ENCODE results near the gene PTGIR.
A peak's percentile ranks its signal among the peaks of the same experiment; 100 is the strongest.

PTGIR gene, protein sequence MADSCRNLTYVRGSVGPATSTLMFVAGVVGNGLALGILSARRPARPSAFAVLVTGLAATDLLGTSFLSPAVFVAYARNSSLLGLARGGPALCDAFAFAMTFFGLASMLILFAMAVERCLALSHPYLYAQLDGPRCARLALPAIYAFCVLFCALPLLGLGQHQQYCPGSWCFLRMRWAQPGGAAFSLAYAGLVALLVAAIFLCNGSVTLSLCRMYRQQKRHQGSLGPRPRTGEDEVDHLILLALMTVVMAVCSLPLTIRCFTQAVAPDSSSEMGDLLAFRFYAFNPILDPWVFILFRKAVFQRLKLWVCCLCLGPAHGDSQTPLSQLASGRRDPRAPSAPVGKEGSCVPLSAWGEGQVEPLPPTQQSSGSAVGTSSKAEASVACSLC

DNA sequence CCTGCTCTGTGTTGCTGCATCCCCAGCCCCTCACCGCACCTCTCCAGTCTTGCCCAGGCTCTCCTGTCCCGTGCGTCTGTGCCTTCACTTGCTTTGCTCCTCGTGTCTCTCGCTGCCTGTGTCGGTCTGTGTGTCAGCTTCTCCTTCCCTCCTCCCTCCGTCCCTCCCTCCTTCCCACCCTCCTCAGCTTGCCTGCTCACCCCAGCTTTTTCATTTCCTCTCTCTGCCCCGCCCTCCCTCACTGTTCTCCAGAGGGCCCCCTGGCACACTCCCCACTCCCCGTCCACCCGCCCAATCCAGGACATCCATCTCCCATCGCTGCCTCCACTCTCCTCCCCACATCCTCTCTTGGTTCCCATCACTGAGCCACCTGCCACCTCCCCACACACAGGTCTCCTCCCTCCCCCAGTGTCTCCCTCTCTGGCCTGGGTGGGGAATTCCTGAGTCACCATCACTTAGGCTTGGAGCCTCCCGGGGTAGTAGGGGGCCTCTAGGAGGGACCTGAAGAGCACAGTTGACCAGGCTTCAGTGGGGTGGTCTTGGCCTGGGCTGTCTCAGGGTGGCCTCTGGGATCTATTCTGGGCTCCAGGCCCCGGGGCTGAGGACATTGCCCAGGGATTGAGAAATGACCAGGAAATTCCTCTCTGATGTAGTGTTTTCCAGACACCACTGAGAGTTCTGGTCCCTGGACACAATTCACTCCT, at the start of gene PTGIR:
Gene PTGIR, minus strand, starts transcription at position 132 of the 704 bp plus-strand sequence. CDS start 864 bp downstream, outside the sequence.
- DNase-seq (ENCODE audit: insufficient read length, low spot score) (no peak), FAIRE-seq (no peak)
- TF ChIP-seq, protein P1, sequence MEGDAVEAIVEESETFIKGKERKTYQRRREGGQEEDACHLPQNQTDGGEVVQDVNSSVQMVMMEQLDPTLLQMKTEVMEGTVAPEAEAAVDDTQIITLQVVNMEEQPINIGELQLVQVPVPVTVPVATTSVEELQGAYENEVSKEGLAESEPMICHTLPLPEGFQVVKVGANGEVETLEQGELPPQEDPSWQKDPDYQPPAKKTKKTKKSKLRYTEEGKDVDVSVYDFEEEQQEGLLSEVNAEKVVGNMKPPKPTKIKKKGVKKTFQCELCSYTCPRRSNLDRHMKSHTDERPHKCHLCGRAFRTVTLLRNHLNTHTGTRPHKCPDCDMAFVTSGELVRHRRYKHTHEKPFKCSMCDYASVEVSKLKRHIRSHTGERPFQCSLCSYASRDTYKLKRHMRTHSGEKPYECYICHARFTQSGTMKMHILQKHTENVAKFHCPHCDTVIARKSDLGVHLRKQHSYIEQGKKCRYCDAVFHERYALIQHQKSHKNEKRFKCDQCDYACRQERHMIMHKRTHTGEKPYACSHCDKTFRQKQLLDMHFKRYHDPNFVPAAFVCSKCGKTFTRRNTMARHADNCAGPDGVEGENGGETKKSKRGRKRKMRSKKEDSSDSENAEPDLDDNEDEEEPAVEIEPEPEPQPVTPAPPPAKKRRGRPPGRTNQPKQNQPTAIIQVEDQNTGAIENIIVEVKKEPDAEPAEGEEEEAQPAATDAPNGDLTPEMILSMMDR (IDR thresholded peaks at IDR 0.05; ENCODE audit: insufficient read depth, missing control alignments) = no peak

DNA sequence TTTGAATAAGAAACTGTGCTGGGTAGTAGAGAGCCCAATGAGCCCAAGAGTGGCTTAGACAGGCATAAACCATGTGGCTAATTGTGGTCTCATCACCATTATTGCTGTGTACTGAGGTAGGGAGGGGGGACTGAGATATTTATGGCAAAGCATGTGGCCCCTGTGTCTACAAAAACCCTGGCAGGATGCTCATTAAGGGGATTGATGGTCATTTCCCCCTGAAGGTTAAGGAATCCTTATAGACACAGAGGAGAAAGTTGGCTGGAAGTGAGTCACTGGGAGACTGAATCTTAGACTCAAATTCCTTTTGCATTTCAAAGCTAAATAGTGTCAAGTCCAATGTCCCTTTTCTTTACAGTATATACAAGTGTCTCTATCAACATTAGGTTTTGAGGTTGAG, 45.9 kb upstream of the PTGIR start:
- FAIRE-seq (no peak), DNase-seq (ENCODE audit: insufficient read length, low spot score) (no peak)
- TF ChIP-seq, protein P1 (IDR thresholded peaks at IDR 0.05; ENCODE audit: insufficient read depth, missing control alignments) = no peak

DNA sequence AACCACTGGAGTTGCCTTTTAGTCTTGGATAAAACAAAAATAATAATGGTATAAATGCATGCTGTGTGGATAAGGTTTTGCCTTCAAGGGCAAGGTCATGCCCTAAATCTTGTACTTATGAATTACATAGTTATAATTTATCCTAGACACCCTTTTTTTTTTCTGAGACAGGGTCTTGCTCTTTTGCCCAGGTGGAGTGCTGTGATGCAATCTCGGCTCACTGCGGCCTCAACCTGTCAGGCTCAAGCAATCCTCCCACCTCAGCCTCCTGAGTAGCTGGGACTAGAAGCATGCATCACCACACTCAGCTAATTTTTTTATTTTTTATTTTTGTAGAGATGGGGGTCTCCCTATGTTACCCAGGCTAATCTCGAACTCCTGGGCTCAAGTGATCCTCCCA, 43.8 kb upstream of the PTGIR start:
- FAIRE-seq = no peak
- TF ChIP-seq, protein P1 (IDR thresholded peaks at IDR 0.05; ENCODE audit: insufficient read depth, missing control alignments) = no peak
- no peak for DNase-seq (ENCODE audit: insufficient read length, low spot score)

DNA sequence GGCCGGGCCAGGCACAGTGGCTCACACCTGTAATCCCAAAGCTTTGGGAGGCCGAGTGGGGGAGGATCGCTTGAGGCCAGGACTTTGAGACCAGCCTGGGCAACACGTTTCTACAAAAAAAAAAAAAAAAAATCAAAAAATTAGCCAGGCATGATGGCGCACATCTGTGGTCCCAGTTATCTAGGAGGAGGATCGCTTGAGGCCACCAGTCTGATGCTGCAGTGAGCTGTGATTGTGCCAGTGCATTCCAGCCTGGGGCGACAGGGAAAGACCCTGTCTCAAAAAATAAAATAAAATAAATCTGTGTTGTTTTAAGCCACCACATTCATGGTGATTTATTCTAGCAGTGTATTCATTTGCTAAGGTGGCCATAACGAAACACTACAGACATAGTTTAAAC, 40.2 kb upstream of the PTGIR start:
- TF ChIP-seq, protein P1 (IDR thresholded peaks at IDR 0.05; ENCODE audit: insufficient read depth, missing control alignments) = no peak
- DNase-seq (ENCODE audit: insufficient read length, low spot score) = no peak
- no peak for FAIRE-seq

DNA sequence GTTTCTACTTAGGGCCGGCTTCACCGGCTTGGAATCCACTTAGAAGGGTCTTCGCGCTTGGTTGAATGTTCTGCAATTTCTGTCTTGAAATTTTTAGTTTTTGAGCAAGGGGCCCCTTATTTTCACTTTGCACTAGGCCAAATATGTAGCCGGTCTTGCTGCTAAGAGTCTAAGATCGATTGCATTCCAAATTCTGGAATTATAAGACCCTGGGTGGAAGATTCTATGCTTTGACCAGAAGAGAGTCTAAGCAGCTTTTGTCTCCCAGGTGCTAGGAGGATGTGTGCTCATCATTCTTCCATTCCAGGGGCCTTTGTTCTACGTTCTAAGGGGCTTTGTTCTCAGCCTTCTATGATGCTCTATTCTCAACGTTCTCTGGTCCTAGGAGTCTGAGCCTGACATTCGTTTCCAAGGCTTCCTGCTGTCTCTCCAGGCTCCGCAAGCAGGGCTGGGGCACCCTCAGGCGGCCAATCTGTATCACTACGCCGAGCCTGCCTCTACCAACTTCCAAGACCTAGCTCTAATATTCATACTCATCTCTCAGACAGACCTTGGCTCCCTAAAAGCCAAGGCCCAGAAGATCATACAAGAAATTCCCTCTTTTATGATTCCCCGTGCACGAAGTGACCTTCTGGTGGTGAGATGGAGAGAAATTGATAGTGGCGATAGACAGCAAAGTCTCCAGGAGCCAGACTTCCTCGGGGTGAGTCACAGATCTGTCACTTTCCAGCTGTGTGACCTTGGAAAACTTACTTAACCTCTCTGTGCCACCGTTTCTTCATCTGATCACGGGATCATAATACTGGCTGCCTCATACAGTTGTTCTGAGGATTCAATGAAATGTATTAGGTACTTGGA, 37.1 kb upstream of the PTGIR start:
- TF ChIP-seq, protein P1 (IDR thresholded peaks at IDR 0.05; ENCODE audit: insufficient read depth, missing control alignments) = peak; percentile 99
- DNase-seq (ENCODE audit: insufficient read length, low spot score) (no peak), FAIRE-seq (no peak)

DNA sequence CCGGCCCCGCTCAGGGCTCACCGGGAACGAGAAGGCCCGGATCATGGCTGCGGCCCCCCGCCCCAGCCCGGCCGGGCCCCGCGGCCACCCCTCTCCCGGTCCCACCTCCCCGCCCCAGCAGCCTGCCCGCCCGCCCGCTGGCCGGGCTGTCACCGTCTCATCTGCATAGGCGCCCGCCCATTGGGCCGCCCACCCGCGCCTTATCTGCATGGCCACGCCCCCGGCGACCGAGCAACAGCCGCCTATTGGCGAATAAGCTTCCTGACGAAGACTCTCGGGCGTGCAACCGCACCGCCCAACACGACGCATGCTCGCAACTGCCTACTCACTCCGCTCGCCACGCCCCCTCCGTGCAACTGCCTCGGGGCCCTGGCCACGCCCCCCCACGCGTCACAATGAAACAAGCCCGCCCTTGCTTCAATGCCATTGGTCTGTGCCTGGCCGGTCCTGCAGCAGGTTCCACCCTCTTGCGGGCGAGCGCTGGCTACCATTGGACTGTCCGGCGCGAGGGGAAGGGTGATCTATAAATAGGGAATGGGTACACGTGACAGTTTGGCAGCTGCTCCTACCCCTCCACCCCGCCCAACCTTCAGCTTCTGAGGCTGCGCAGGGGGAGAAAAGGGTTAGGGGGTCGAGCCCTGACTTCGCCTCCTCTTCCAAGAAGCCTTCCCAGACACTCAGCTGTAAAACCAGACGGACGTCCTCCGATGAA, 36.3 kb upstream of the PTGIR start, which contains the start of gene DACT3:
Gene DACT3, minus strand, starts transcription at position 163 of the 712 bp plus-strand sequence. Its CDS starts 118 bp downstream, at position 45.
- DNase-seq (ENCODE audit: insufficient read length, low spot score) (peak; percentile 88), FAIRE-seq (no peak)
- TF ChIP-seq, protein P1 (IDR thresholded peaks at IDR 0.05; ENCODE audit: insufficient read depth, missing control alignments) = no peak

Measured in D721Med (cell line).